HepG2 (cell line): ENCODE results near the gene HNRNPC. TPM values are rescaled to one million over a fixed set of nuclear protein-coding genes. Genes with fewer than 3 reads are reported as not detected.
"Not testable (repeated sequence)": the region's sequence is repeated elsewhere in the genome, so short reads cannot be mapped to it uniquely, and the experiment has no call there.

Experiments
- ATAC-seq: fragments of 200-7000 bp; cut with Tn5 transposase; 3 replicates; pipeline ENCODE4 v1.9.1; 2020; ENCODE audit warnings: mild to moderate bottlenecking, moderate library complexity
- BruUV-seq: library from RNA; stranded (reverse); fragments of 400-500 nt; replicated peaks from 2 replicates; lab custom pipeline; 2021; lab: Mats Ljungman, UMichigan
- CTCF ChIA-PET: fragments of 300-600 bp; formaldehyde crosslinking; extraction: SDS; loops from one replicate; lab custom pipeline; 2021; ENCODE audit warnings: low total read pairs, inconsistent platforms, low intra/inter-chr PET ratio; lab: Yijun Ruan, JAX
- POLR2A ChIA-PET: fragments of 350-600 bp; sonication (Branson Sonifier 250); formaldehyde crosslinking; loops from one replicate; lab custom pipeline; 2020; ENCODE audit warnings: antibody characterized with exemption, inconsistent platforms; lab: Yijun Ruan, JAX
- DNase-seq: peaks from one replicate; pipeline ENCODE4 v3.0.0-alpha.2; 2015; ENCODE audit warnings: low spot score
- FAIRE-seq: peaks from 3 replicates; lab custom pipeline; 2011; peaks lifted over from hg19 to GRCh38; lab: Jason Lieb, UNC
- H2AFZ ChIP-seq: one replicate; pipeline ENCODE4 v1.6.1; 2011; ENCODE audit warnings: low read length, inconsistent platforms
- H3K27ac ChIP-seq: fragments of 300-600 bp; 3 replicates; pipeline ENCODE4 v1.8.0; 2011; ENCODE audit warnings: mixed run types, mild to moderate bottlenecking, mixed read lengths, low read length, inconsistent platforms; ENCODE audit not compliant: insufficient read depth; ENCODE audit errors: extremely low read length
- H3K27me3 ChIP-seq, 2 experiments: fragments of 200-600 bp in 1 of 2; 2 replicates in 1 of 2; 3 replicates in 1 of 2; pipeline versions ENCODE4 v1.6.0 to v1.8.0; 2011; ENCODE audit warnings: low read length in 2 of 2, mild to moderate bottlenecking in 2 of 2, moderate library complexity in 2 of 2, inconsistent platforms in 1 of 2; ENCODE audit not compliant: insufficient read depth in 2 of 2, control insufficient read depth in 1 of 2
- H3K36me3 ChIP-seq, 2 experiments: fragments of 200-600 bp in 1 of 2; replicated peaks in 1 of 2; 2 replicates in 1 of 2; 3 replicates in 1 of 2; pipeline versions ENCODE4 v1.5.1 to v1.8.0; 2011; ENCODE audit warnings: low read length in 2 of 2, inconsistent platforms in 1 of 2; ENCODE audit not compliant: insufficient read depth in 2 of 2, control insufficient read depth in 1 of 2
- H3K4me1 ChIP-seq: 2 replicates; pipeline ENCODE4 v1.5.1; 2012; ENCODE audit warnings: low read length, inconsistent platforms; ENCODE audit not compliant: insufficient read depth
- H3K4me2 ChIP-seq: 2 replicates; pipeline ENCODE4 v1.6.0; 2011; ENCODE audit warnings: low read depth, low read length, inconsistent platforms
- H3K4me3 ChIP-seq, 3 experiments: fragments of 200-600 bp in 1 of 3; sonication (generic), shearing (Covaris generic) in 1 of 3; replicated peaks in 1 of 3; 2 replicates each; pipeline ENCODE4 v1.5.1; 2011 to 2016; ENCODE audit warnings: low read length in 3 of 3, inconsistent platforms in 2 of 3, low read depth in 2 of 3, mild to moderate bottlenecking in 2 of 3, control low read depth in 1 of 3, mixed read lengths in 1 of 3; ENCODE audit not compliant: insufficient read depth in 1 of 3
- H3K79me2 ChIP-seq: one replicate; pipeline ENCODE4 v1.6.1; 2011; ENCODE audit warnings: low read length, inconsistent platforms; ENCODE audit not compliant: insufficient read depth
- H3K9ac ChIP-seq: 2 replicates; pipeline ENCODE4 v1.6.0; 2011; ENCODE audit warnings: mild to moderate bottlenecking, low read depth, low read length, inconsistent platforms; ENCODE audit not compliant: insufficient read depth
- H3K9me3 ChIP-seq: 2 replicates; pipeline ENCODE4 v1.5.1; 2012; ENCODE audit warnings: mild to moderate bottlenecking, low read length
- H4K20me1 ChIP-seq: 2 replicates; pipeline ENCODE4 v1.6.0; 2011; ENCODE audit warnings: inconsistent platforms, mild to moderate bottlenecking, low read length, moderate library complexity; ENCODE audit not compliant: insufficient read depth
- FOXA1 ChIP-seq, 2 experiments: fragments of 450-650 bp in 1 of 2; sonication (generic) in 1 of 2; formaldehyde crosslinking in 1 of 2; IDR thresholded peaks; 2 replicates each; pipeline versions ENCODE4 v1.4.0 to v1.6.1; 2016 to 2020; ENCODE audit warnings: missing genetic modification reagents in 1 of 2
- FOXA3 ChIP-seq: IDR thresholded peaks from 2 replicates; pipeline ENCODE4 v1.6.1; 2016; ENCODE audit warnings: missing genetic modification reagents, missing compliant biosample characterization
- FOXK2 ChIP-seq: fragments of 450-650 bp; IDR thresholded peaks from 2 replicates; pipeline ENCODE4 v1.6.1; 2016
- FOXP1 ChIP-seq, 2 experiments: fragments of 450-650 bp in 1 of 2; IDR thresholded peaks; 2 replicates each; pipeline ENCODE4 v1.6.1; 2017 to 2018; ENCODE audit warnings: antibody characterized with exemption in 1 of 2
- HDAC1 ChIP-seq: sonication (generic); formaldehyde crosslinking; IDR thresholded peaks from 2 replicates; pipeline ENCODE4 v1.5.1; 2020; ENCODE audit warnings: mild to moderate bottlenecking, missing genetic modification reagents
- KDM1A ChIP-seq: IDR thresholded peaks from 2 replicates; pipeline ENCODE4 v1.6.1; 2016; ENCODE audit warnings: missing compliant biosample characterization
- LCORL ChIP-seq, 2 experiments: fragments of 450-650 bp in 1 of 2; sonication (generic) in 1 of 2; formaldehyde crosslinking in 1 of 2; IDR thresholded peaks; 2 replicates each; pipeline versions ENCODE4 v1.5.0 to v1.6.1; 2017 to 2020; ENCODE audit warnings: antibody characterized with exemption in 1 of 2, missing genetic modification reagents in 1 of 2
- POGZ ChIP-seq: sonication (generic); formaldehyde crosslinking; IDR thresholded peaks from 2 replicates; pipeline ENCODE4 v1.4.0; 2020; ENCODE audit warnings: mild to moderate bottlenecking, missing genetic modification reagents
- RCOR2 ChIP-seq: IDR thresholded peaks from 2 replicates; pipeline ENCODE4 v1.6.1; 2016; ENCODE audit warnings: missing biosample characterization, missing genetic modification reagents
- YEATS4 ChIP-seq: sonication (generic); formaldehyde crosslinking; IDR thresholded peaks from 2 replicates; pipeline ENCODE4 v1.4.0; 2020; ENCODE audit warnings: missing genetic modification reagents, borderline replicate concordance
- ZGPAT ChIP-seq: IDR thresholded peaks from 2 replicates; pipeline ENCODE4 v1.6.1; 2016; ENCODE audit warnings: mild to moderate bottlenecking
- ZMYM2 ChIP-seq: sonication (generic); formaldehyde crosslinking; IDR thresholded peaks from 2 replicates; pipeline ENCODE4 v1.8.0; 2022; ENCODE audit warnings: mild to moderate bottlenecking, missing genetic modification reagents
- ZNF121 ChIP-seq: sonication (generic); formaldehyde crosslinking; IDR thresholded peaks from 2 replicates; pipeline ENCODE4 v1.5.0; 2020; ENCODE audit warnings: mild to moderate bottlenecking, missing genetic modification reagents
- ZNF136 ChIP-seq: sonication (generic); formaldehyde crosslinking; IDR thresholded peaks from 2 replicates; pipeline ENCODE4 v1.8.1; 2022; ENCODE audit warnings: low read depth, mild to moderate bottlenecking, moderate library complexity, missing genetic modification reagents
- ZNF362 ChIP-seq: sonication (generic); formaldehyde crosslinking; IDR thresholded peaks from 2 replicates; pipeline ENCODE4 v1.4.0; 2020; ENCODE audit warnings: missing genetic modification reagents, mild to moderate bottlenecking, borderline replicate concordance
- ZNF460 ChIP-seq: sonication (generic); formaldehyde crosslinking; IDR thresholded peaks from 2 replicates; pipeline ENCODE4 v1.5.1; 2020; ENCODE audit warnings: missing genetic modification reagents, mild to moderate bottlenecking, borderline replicate concordance
- ZNF710 ChIP-seq: sonication (generic); formaldehyde crosslinking; IDR thresholded peaks from 2 replicates; pipeline ENCODE4 v1.5.0; 2020; ENCODE audit warnings: mild to moderate bottlenecking, missing genetic modification reagents, borderline replicate concordance
- WGBS: methylation state at CpG from one replicate; pipeline ENCODE4 v1.1.6; 2017; ENCODE audit warnings: low lambda C conversion rate; 5-methylcytosine and 5-hydroxymethylcytosine counted together
- in situ Hi-C: cut with HindIII; loops from 2 replicates; pipeline ENCODE4 v1.10.0; 2017; ENCODE audit warnings: low pct_unique_long_range_greater_than_20kb; ENCODE audit not compliant: extremely low pct_ligation_motif_present
- intact Hi-C: fragments of 100-400 bp; cut with micrococcal nuclease; formaldehyde crosslinking; loops from one replicate; pipeline ENCODE4 v1.10.0; 2022; ENCODE audit not compliant: unreplicated experiment
- polyA plus RNA-seq, 8 experiments: library from polyadenylated mRNA; depleted of rRNA in 3 of 8; stranded (reverse) in 7 of 8; unstranded in 1 of 8; fragments of >200 nt; fragmentation: Illumina TruSeq in 4 of 8; extraction: Trizol in 4 of 8; gene quantifications; 2 replicates each; pipeline versions ENCODE4 v1.2.1 to v1.2.3, GENCODE V29; 2011 to 2016; ENCODE audit warnings: low read depth in 4 of 8, missing spikeins in 1 of 8, mixed read lengths in 1 of 8; ENCODE audit not compliant: insufficient read depth in 1 of 8
- total RNA-seq, 5 experiments: library from RNA; depleted of rRNA; stranded (reverse); fragments of >200 nt; fragmentation: Illumina TruSeq; extraction: Trizol; gene quantifications; 2 replicates each; pipeline ENCODE4 v1.2.3, GENCODE V29; 2016; ENCODE audit warnings: low read depth in 1 of 5

Gene HNRNPC
- total and polyA plus RNA-seq, 2 of the 13 experiments (the other 11 are each of a cell fraction or from before 2014, with no cell fraction given): 628 to 1,099 TPM

- in situ Hi-C loops; H3K9me3 ChIP-seq; H3K27me3 ChIP-seq; intact Hi-C loops; H3K4me3 ChIP-seq; FAIRE-seq; H4K20me1 ChIP-seq; H3K9ac ChIP-seq; H2AFZ ChIP-seq; H3K36me3 ChIP-seq; BruUV-seq; DNase-seq; H3K27ac ChIP-seq; H3K79me2 ChIP-seq; CTCF ChIA-PET; TF ChIP-seq FOXA1 (CRISPR knock-in tag; IDR thresholded peaks at IDR 0.05); FOXP1 (IDR thresholded peaks at IDR 0.05); LCORL (CRISPR knock-in tag; IDR thresholded peaks at IDR 0.05): not testable (repeated sequence)
- peak overlapping the region; percentile 74 for H3K4me2 ChIP-seq
- H3K4me1 ChIP-seq: peaks cover 52% of the 10 kb centered on the region
- peak; percentile 5; the same call in 2 of the 3 replicates for ATAC-seq
- WGBS: 30% methylated on average over 2 of the region's 2 CpGs
- POLR2A ChIA-PET: interaction anchor here (0.8 to 1.1 kb wide), 2 partner anchors 38 to 153 kb away, joined by 3 read pairs; partner anchors contain the start of gene CHD8
- TF ChIP-seq ZNF710 (CRISPR knock-in tag) (0 out of 2 replicates have a peak, but pooled peaks have one; percentile 17), FOXA3 (0 out of 2 replicates have a peak, but pooled peaks have one; percentile 5), ZNF121 (CRISPR knock-in tag) (peak; percentile 99), HDAC1 (CRISPR knock-in tag) (0 out of 2 replicates have a peak, but pooled peaks have one; percentile 10), FOXA1 (IDR thresholded peaks at IDR 0.05) (0 out of 2 replicates have a peak, but pooled peaks have one; percentile 62), ZNF136 (CRISPR knock-in tag) (0 out of 2 replicates have a peak, but pooled peaks have one; percentile 24), ZMYM2 (peak; percentile 77; the same call in 1 of the 2 replicates), FOXP1 (CRISPR knock-in tag; IDR thresholded peaks at IDR 0.05) (0 out of 2 replicates have a peak, but pooled peaks have one; percentile 4), YEATS4 (CRISPR knock-in tag) (0 out of 2 replicates have a peak, but pooled peaks have one; percentile 25), KDM1A (CRISPR knock-in tag) (peak; percentile 8; the same call in 1 of the 2 replicates), POGZ (0 out of 2 replicates have a peak, but pooled peaks have one; percentile 29), ZNF362 (CRISPR knock-in tag) (peak; percentile 97), RCOR2 (peak; percentile 59; the same call in 1 of the 2 replicates), FOXK2 (0 out of 2 replicates have a peak, but pooled peaks have one; percentile 70), LCORL (IDR thresholded peaks at IDR 0.05) (0 out of 2 replicates have a peak, but pooled peaks have one; percentile 45), ZGPAT (CRISPR knock-in tag) (peak; percentile 29; the same call in 1 of the 2 replicates), ZNF460 (CRISPR knock-in tag) (peak; percentile 90)
These were observed 33.5 kb upstream of the HNRNPC start for GRCh38 chr14:21302836-21303140.
